NCI-H748 treated with DMSO at 0.1 percent for 48 hours (cell line): ENCODE measurements around the gene PRPF31.

ENCODE experiments used
- DNase-seq: peaks from one replicate; lab custom pipeline; 2025; lab: John Stamatoyannopoulos, UW

PRPF31 gene

DNA sequence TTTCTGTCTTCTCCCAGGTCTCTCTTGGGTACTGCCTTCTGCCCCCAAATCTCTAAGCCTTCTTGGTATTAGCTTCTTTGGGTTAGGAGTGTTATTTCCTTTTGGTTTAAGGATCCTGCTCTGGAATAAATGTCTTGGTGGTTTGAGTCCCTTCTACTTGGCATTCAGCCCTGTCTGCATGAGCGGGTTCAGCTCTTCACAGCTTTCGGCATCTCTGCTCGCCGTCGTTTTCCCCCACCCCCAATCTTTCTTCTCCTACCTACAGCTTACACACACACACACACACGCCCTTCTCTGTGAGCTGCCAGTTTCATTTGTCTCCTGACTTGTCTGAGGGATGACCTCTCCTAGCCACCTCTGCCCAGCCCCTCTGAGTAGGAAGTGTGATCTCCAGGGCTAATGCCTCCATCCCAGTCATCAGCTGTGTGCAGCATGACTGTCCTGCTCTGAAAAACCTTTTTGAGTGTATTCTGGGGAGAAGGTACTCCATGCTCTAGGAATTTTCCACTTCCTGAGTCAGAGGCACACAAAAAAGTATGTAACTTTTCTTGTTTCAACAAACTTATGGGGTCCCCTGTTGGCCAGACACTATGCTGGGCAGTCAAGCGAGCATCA lies 26.7 kb downstream of the PRPF31 start:
- no peak for DNase-seq

DNA sequence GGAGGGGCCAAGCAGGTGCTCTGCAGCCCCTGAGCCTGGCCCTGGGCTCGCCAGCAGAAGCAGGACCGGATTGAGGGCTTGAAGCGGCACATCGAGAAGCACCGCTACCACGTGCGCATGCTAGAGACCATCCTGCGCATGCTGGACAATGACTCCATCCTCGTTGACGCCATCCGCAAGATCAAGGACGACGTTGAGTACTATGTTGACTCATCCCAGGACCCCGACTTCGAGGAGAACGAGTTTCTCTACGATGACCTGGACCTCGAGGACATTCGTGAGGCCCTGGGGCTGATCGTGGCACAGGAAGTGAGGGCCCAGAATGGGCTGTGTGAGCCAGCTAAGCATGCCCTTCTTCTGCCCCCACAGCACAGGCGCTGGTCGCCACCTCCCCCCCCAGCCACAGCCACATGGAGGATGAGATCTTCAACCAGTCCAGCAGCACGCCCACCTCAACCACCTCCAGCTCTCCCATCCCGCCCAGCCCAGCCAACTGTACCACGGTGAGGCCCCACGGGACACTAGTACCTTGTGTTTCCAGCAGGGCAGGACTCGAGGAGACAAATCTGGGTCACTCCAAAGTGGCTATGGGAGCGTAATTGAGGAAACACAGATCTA lies 30.1 kb downstream of the PRPF31 start:
- no peak for DNase-seq

DNA sequence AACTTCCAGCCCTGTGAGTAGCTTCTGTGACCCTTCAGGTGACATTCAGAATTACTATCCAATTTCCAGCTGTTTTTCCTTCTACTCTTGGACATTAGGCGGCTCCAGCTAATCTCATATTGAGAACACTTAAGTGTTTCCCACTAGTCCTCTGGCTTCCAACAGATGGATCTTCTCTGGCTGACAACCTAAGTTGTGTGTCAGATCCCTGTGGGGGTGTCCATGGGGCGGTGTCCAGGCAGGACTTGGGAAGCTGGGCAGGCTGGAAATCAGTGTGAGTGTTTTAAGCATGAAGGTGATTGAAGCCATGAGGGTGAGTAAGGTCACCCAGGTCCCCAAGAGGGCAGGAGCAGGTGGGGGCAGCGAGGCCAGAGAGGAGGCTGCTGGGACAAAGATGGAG lies 32.1 kb downstream of the PRPF31 start:
- DNase-seq, result no peak

DNA sequence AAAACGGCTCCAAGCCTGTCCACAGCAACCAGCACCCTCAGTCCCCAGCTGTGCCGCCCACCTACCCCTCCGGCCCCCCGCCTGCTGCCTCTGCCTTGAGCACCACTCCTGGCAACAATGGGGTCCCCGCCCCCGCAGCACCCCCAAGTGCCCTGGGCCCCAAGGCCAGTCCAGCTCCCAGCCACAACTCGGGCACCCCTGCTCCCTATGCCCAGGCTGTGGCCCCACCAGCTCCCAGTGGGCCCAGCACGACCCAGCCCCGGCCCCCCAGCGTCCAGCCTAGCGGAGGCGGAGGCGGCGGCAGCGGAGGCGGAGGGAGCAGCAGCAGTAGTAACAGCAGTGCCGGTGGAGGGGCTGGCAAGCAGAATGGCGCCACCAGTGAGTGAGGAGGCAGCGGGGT lies 32.6 kb downstream of the PRPF31 start:
- no peak for DNase-seq

DNA sequence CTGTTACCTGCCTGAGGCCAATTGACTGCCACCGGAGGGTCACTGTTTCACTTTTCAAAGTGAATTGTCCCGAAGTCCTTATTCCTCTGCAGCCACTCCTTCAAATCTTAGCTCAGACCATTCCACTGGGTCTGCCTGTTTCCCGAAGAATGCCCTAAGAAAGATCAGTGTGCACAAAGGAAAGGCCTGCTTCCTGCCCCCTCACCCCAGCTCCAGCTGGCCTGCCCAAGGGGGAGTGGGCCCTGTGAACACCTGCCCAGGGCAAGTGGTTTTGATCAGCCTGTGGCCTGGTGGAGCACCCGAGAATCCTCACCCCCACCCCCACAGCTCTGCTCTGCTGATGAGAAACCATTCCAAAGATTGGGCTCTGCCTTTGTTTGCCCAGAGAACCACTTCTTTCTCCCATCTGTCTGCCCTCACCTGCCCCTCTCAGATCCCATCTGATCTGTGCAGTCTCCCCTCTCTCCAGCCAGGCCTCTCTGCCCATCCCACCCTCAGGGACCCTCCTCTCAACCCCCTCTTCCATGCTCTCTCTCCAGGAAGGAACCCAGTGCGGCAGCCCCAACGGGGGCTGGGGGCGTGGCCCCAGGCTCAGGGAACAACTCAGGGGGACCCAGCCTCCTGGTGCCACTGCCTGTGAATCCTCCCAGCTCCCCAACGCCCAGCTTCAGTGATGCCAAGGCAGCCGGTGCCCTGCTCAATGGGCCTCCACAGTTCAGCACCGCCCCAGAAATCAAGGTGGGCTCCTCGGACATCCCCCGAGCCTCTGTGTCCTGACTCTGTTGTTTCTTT lies 33.7 kb downstream of the PRPF31 start:
- no peak for DNase-seq

DNA sequence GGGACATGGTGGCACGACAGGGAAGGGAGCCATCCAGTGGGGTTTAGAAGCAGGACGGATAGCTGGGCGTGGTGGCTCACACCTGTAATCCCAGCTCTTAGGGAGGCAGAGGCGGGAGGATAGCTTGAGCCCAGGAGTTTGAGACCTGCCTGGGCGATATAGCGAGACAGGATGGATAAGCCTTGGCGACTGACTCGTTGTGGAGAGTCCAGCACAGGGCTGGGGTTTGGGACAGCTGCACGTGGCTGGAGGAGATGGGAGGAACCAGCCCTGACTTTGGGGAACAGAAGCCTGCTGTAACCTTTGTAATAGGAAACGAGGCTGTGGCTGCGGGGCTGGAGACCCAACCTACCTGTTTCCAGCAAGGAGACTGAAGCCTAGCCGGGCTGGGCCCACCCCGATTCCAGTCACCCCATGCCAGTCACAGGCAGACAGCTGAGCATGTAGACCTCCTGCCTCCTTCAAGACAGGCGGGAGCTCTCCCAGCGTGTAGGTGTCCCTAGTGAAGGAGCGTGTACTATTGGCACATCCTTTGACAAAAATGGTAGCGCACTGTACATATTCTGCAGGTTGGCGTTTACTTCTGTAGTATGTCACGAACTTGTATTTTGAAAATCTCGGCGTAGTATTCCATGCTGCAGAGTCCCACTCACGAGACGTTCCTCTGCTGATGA lies 35.9 kb downstream of the PRPF31 start:
- DNase-seq, result no peak

DNA sequence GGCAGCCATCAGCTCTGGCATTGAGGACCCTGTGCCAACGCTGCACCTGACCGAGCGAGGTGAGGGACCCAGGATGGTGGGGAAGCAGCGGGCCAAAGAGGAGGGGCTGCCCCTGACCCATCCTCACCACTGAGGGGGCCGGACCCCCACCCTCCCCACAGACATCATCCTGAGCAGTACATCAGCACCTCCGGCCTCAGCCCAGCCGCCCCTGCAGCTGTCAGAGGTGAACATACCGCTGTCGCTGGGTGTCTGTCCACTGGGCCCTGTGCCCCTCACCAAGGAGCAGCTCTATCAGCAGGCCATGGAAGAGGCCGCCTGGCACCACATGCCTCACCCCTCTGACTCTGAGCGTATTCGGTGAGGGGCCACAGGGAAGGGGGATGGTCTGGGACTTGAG lies 36.7 kb downstream of the PRPF31 start:
- DNase-seq, result no peak

DNA sequence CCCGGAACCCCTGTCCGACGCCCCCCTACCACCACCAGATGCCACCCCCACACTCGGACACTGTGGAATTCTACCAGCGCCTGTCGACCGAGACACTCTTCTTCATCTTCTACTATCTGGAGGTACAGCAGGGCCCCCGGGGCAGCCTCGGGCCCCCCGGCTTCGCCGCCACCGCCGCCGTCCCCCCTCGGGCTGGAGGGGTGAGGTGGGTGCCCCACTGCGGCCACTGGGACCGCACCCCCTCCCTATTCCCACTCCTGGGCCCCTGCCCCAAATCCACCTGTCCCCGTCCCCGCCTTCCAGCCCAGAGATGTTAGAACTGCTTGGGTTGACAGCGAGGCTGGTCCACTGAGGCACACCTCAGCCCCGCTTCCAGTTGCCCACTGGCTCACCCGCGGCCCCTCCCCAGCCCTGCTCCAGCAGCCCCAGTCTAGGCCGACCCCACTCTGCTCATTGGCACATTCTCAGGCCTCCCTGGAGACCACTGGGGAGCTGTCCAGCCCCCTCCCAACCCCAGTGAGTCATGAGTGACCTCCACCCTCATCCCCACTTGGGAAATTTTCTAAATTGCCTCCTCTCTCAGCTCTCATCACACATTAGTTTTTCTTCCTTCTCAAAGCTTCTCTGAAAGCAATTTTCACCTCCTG lies 37.4 kb downstream of the PRPF31 start:
- DNase-seq, result no peak

DNA sequence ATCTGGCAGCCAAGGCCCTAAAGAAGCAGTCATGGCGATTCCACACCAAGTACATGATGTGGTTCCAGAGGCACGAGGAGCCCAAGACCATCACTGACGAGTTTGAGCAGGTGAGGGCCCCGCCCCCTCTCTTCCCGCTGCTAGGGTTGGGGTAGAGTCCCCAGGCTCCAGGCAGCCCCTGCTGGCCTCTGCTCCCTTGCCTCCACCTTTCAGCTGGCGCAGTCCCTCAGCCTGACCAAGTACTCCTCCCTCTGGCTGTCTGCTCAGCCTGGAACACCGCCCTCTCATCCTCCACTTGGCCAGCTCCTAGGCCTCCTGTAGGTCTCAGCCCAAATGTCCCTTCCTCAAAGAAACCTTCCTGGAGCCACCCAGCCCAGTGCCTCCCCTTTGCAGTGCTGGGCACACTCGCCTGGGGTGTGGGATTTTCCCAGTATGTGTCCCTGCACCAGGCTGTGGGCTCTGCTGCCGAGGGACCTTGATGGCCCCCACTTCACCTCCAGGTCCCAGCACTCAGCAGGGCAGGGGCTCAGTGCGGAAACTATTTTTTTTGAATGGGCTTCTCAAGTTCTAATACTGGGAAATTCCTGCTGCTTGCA lies 38.3 kb downstream of the PRPF31 start:
- DNase-seq, result no peak

DNA sequence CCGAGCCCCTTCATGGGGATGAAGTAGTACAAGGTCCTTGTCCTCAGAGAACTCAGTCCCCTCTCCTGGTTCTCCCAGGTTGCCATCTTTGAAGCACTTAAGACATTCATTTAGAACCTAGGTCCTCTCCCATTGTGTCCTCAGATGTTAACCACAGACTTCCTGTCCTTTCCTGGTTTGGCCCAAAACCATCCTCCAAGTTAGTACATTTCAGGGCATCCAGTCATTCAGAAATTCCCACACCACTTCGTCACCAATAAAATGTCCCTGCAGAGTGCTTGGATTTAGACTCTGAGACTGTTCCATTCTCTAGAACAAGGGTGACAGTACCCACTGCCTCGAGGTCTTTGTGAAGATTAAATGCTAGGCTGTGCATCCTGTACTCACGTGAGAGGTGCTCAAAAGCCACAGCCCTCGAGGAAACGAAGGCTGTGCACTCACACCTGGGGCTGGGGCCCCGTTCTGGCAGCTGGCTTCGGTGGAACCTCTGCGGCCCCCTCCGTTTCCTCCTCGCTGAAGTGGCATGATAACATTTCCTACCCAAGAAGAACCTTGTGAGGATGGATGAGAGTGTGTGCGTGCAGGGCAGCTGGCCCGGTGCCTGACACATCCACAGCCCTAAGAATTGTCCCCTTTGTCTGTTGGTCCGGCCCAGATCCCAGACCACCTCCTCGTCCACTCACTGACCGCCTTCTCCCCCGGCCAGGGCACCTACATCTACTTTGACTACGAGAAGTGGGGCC lies 39.2 kb downstream of the PRPF31 start:
- DNase-seq, result no peak

DNA sequence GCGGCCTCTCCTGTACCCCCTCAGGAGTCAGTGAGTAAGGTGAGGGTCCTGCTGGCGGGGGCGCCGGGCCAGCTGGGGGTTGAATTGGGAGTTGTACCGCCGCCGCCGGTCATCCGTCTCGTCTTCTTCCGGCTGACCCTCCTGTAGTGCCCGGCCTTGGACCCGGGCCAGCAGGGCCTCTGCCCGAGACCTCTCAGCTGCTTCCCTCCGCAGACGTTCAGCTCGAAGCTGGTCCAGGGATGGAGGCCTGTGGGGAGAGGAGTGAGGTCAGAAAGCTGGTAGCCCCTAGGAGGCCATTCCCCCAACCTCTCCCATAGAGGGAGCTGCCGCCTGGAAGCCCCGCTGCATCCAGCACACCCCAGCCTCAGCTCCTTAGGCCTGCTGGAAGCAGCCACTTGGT lies 40.1 kb downstream of the PRPF31 start:
- DNase-seq, result no peak

DNA sequence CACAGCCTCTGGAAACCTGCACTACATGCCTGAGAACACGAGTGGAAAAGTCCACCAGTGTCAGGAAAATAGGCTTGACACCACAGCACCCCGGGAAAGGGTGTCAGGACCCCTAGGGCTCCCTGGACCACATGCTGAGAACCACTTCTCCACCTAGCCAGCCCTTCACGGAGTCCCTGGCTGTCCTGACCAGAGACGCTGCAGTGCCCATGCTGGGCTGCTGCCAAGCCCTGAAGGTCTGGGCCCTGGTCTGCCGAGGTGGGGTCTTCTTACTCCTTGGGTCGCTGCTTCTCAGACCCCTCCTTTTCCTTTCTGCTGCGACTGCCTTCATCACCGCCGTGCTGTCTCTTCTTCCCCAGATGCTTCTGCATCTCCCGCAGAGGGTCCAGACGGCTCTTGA lies 40.9 kb downstream of the PRPF31 start:
- no peak for DNase-seq

DNA sequence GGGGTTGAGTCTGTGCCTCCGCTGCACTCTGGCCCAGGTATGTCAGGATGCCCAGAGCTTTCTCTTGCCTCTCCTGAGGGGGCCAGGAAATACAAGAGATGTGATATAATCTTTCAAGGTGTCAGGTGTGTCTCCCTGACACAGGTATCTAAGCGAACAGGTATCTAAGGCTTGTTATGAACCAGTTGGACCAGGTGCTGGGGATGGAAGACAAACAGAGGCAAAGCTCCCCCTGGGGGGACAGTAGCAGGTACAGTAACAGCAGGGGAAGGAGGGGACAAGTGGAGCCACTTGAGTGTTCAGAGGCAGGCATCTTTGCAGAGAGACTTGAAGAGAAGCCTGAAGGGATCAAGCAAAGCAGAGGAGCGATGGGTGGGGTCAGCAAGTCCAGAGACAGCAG lies 41.4 kb downstream of the PRPF31 start:
- DNase-seq, result no peak

DNA sequence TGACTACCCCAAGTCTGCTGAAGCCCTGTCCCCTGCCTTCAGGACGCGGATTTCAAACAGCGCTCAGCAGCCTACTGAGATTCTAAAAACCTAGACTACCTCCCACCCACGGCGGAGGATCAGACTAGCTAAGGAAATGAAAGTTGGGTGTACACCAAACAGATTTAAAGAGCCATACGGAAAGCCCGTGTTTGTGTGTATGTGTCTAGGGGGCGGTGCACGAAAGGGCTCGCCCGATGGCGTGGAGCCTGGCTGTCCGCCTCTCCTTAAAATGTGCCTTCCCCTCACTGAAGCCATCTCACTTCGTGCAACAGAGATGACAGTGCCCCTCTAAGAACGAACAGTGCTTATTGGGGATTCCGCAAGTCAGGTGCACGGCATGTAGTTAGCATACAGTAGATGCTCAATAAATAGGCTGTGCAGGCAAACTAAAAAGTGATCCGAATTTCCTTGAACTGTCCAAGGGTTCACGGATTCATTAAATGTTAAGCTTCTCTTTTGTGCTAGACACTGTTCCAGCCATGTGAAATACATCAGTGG lies 43.3 kb downstream of the PRPF31 start:
- no peak for DNase-seq

DNA sequence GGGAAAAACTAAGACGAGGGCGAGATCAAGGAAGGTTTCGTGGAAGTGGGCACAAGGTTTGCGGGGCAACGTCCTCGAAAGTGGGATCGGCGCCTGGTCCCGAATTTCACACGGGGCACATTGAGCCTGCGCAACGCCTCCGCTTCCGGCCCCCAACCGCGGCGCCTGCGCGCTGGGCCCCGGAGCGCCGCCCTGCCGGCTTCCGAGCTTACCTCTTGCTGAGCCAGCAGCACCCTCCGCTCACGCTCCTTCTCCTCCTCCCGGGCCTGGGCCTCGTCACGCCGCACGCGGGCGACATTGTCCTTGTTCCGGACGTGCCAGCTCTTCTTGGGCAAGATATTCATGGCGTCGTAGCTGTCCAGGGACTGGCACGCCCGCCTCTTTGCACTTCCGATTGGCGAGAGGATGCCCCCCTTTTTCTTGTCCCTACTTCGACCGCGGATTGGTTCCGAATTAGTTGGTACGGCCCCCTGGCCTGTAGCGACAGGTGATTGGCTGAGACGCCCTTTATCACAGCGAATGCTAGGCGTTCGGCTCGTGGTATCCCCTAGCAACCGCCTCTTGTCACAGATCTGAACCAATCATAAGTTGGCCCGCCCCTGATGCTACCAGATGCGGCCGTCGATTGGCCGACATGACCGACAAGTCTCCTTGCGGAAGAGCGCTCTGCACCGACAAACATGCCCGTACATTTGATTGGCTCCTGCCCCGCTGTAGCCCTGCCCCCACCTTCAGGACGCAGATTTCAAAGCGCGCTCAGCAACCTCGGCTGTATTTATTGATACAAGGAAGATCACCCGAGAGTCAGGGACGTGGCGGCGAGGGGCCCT lies 44.0 kb downstream of the PRPF31 start, which contains the start of gene LENG1:
LENG1 (minus strand) TSS at position 370 of the 830 bp plus-strand sequence; CDS start at position 344, 26 bp downstream.
- DNase-seq, result peak; percentile 100

DNA sequence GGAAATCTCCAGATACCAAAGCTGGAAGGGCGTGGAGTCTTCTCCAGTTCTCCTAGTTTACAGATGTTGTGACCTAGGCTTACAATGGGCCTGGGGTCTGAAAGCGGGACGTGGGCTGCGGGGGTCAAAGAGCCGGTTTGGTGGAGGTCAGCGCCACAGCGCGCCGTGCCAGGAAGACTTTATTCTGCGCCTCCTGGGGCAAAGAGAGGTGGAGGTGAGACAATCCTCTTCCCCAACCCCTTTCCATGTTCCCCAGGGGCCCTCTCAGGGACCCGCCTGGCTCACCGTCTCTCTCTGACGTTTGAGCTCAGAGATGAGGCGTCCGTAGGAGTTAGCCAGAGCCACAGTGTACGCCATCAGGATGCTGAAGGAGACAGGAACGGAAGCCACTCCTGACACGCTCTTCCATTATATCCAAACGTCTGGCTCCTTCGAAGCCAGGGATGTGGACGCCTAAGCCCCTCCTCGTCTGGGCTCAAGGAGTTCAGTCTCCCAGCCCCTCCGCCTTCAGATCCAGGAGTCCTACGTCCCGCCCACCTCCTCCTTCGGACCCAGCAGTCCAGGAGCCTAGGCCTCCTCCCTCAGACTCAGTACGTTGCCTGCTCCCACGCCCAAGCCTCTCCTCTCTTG lies 44.7 kb downstream of the PRPF31 start:
- no peak for DNase-seq

DNA sequence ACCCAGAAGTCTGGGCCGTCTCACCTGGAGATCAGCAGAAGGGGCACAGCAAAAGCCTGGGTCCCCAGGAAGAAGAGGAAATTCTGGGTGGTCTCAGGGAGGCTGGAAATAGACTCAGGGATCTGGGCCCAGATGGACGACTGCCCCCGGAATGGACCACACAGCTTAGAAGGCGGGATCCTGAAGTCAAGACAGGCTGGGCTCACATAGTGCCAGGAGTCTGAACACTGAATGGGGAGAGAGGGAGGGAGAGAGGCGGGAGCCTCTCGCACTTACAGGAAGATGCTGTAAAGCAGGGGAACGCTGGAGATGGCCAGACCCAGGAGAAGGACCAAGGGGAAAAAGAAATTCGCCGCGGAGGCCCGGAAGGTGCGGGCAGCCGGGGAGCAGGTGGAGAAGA lies 45.3 kb downstream of the PRPF31 start:
- DNase-seq, result no peak

DNA sequence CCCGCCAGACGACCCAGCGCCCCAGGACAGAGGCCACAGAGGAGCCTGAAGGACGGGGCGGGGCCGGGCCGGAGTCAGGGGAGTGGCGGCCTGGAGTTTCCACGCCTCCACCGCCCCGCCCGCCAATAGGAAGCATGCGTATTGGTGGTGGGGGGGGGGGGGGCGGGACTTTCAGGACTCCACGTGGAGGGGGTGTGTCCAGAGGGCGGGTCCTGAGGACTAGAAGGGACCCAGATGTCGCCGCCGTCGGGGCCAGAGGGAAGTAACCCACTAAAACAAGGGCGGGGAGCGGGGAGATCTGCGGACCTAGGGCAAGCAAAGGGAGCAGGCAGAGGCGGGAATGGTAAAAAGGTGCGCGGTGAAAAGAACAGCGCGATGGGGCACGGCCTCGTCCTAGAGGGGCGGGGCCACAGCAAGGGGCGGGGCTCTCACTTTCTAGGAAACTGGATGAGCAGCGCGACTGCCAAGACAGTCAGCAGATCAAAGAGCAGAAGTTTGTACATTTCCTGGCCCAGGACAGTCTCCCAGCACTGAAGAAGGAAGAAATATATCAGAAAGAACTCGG lies 46.8 kb downstream of the PRPF31 start:
- DNase-seq, result peak; percentile 82

DNA sequence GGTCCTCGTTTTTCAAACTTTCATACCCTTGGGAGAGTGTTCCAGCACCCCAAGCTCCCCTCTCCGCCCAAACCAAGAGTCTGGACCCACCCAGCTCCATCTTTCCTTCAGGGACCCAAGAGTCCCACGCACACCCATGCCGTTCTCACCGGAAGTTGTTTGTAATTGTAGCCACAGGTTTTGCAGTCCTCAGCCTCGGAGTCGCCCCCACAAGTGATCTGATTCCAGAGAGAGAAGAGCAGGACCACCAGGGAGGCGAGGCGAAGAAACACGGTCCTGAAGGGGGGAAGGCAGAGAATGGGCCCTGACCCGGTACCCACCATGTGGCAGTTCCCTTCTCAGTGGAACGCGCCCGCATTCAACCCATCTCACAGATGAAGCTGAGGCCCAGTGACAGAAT lies 47.3 kb downstream of the PRPF31 start:
- DNase-seq, result no peak
